Common myeloid progenitor, CD34-positive (primary cell): Measurements from ENCODE around the gene NFE2.
A peak's percentile ranks its signal among the peaks of the same experiment; 100 is the strongest.

ENCODE experiments used
- CTCF ChIA-PET: fragments of 350-600 bp; sonication (Branson Sonifier 250); formaldehyde crosslinking; loops from one replicate; lab custom pipeline; 2021; ENCODE audit warnings: antibody characterized with exemption; lab: Charles Lee
- POLR2A ChIA-PET: fragments of 350-600 bp; sonication (Branson Sonifier 250); formaldehyde crosslinking; loops from one replicate; lab custom pipeline; 2021; ENCODE audit warnings: antibody characterized with exemption; lab: Charles Lee
- DNase-seq, 3 donors: peaks; one replicate each; pipeline versions ENCODE4 v3.0.0 to v3.0.0-alpha.2; 2013
- H3K27ac ChIP-seq, 2 experiments: 1 replicate in 1 of 2; 2 replicates in 1 of 2; pipeline ENCODE4 v1.7.0; 2013; ENCODE audit warnings: inconsistent platforms in 2 of 2, low read length in 2 of 2, mild to moderate bottlenecking in 2 of 2, low read depth in 1 of 2, moderate library complexity in 1 of 2; ENCODE audit not compliant: severe bottlenecking in 2 of 2, insufficient read depth in 1 of 2, poor library complexity in 1 of 2
- H3K27me3 ChIP-seq, 5 experiments: replicated peaks in 2 of 5; 1 replicate in 3 of 5; 2 replicates in 2 of 5; pipeline versions ENCODE4 v1.6.1 to v1.7.0; 2013; ENCODE audit warnings: low read length in 4 of 5, mild to moderate bottlenecking in 2 of 5, moderate library complexity in 2 of 5, inconsistent platforms in 1 of 5; ENCODE audit not compliant: insufficient read depth in 5 of 5, control insufficient read depth in 4 of 5
- H3K36me3 ChIP-seq, 4 experiments: 1 replicate in 2 of 4; 2 replicates in 2 of 4; pipeline versions ENCODE4 v1.6.1 to v1.7.0; 2013; ENCODE audit warnings: low read length in 3 of 4, control low read depth in 1 of 4, mild to moderate bottlenecking in 1 of 4; ENCODE audit not compliant: control insufficient read depth in 4 of 4, insufficient read depth in 4 of 4
- H3K4me1 ChIP-seq, 4 experiments: 1 replicate in 3 of 4; 2 replicates in 1 of 4; pipeline versions ENCODE4 v1.6.1 to v1.7.1; 2013; ENCODE audit warnings: low read length in 3 of 4, mild to moderate bottlenecking in 3 of 4, control low read depth in 1 of 4, inconsistent platforms in 1 of 4, moderate library complexity in 1 of 4; ENCODE audit not compliant: control insufficient read depth in 4 of 4, insufficient read depth in 4 of 4; ENCODE audit errors: control extremely low read depth in 1 of 4
- H3K4me3 ChIP-seq, 7 experiments: 1 replicate in 4 of 7; 2 replicates in 3 of 7; pipeline versions ENCODE4 v1.5.1 to v1.7.0; 2013; ENCODE audit warnings: mild to moderate bottlenecking in 7 of 7, low read length in 6 of 7, moderate library complexity in 6 of 7, inconsistent platforms in 2 of 7, low read depth in 2 of 7, control low read depth in 1 of 7; ENCODE audit not compliant: insufficient read depth in 4 of 7, control insufficient read depth in 1 of 7; ENCODE audit errors: extremely low read depth in 1 of 7
- H3K9me3 ChIP-seq, 5 experiments: 1 replicate in 4 of 5; 2 replicates in 1 of 5; pipeline versions ENCODE4 v1.6.1 to v1.7.1; 2013; ENCODE audit warnings: low read length in 4 of 5, mild to moderate bottlenecking in 2 of 5, inconsistent platforms in 1 of 5, low read depth in 1 of 5, moderate library complexity in 1 of 5; ENCODE audit not compliant: control insufficient read depth in 4 of 5, insufficient read depth in 2 of 5; ENCODE audit errors: control extremely low read depth in 1 of 5
- WGBS: methylation state at CpG from one replicate; pipeline ENCODE4 v1.1.5; 2013; ENCODE audit not compliant: insufficient coverage; 5-methylcytosine and 5-hydroxymethylcytosine counted together

NFE2 gene

GRCh38 chr12:54292931-54293241 is 7.9 kb downstream of the NFE2 start:
- H3K36me3 ChIP-seq, result peaks cover 2 to 83% (median 54%) of the 10 kb centered on the region in 4 experiments
- ChIA-PET POLR2A (interaction anchor here (1.3 kb wide), 2 partner anchors 12 to 13 kb away, joined by 4 to 5 read pairs; partner anchors contain the start of genes CBX5 and HNRNPA1), CTCF (interaction anchor here (1.1 to 15.8 kb wide), 16 partner anchors 8 to 837 kb away, joined by 3 to 890 read pairs (median 10); partner anchors contain the start of genes CBX5, COPZ1, HNRNPA1 and NFE2)
- peaks cover 18 to 94% (median 91%) of the 10 kb centered on the region in 4 experiments for H3K4me1 ChIP-seq
- WGBS, result 97% methylated on average over 7 of the region's 7 CpGs
- peak overlapping the region; percentile 43 to 85 for H3K27ac ChIP-seq
- peak overlapping the region in 4 of 7 experiments; percentile 3 to 60 (median 11) for H3K4me3 ChIP-seq
- DNase-seq, result no peak
- H3K9me3 ChIP-seq, result no peaks in the 10 kb centered on the region
- no peaks in the 10 kb centered on the region for H3K27me3 ChIP-seq

GRCh38 chr12:54292083-54292930 is 8.5 kb downstream of the NFE2 start:
- 89% methylated on average over 30 of the region's 30 CpGs for WGBS
- POLR2A ChIA-PET, result interaction anchor here (0.9 to 1.7 kb wide), 4 partner anchors 11 to 41 kb away, joined by 4 to 5 read pairs (median 4); partner anchors contain the start of genes CBX5 and HNRNPA1
- DNase-seq, result no peak
- peaks cover 18 to 94% (median 90%) of the 10 kb centered on the region in 4 experiments for H3K4me1 ChIP-seq
- no peaks in the 10 kb centered on the region for H3K27me3 ChIP-seq
- no peaks in the 10 kb centered on the region for H3K9me3 ChIP-seq
- H3K4me3 ChIP-seq, result peak overlapping the region in 4 of 7 experiments; percentile 16 to 60 (median 33)
- H3K27ac ChIP-seq, result peak overlapping the region; percentile 43 to 85
- H3K36me3 ChIP-seq, result peaks cover 4 to 85% (median 57%) of the 10 kb centered on the region in 4 experiments
- CTCF ChIA-PET, result interaction anchor here (0.7 to 15.8 kb wide), 17 partner anchors 8 to 836 kb away, joined by 3 to 890 read pairs (median 8); partner anchors contain the start of genes CBX5, COPZ1, HNRNPA1 and NFE2

DNA sequence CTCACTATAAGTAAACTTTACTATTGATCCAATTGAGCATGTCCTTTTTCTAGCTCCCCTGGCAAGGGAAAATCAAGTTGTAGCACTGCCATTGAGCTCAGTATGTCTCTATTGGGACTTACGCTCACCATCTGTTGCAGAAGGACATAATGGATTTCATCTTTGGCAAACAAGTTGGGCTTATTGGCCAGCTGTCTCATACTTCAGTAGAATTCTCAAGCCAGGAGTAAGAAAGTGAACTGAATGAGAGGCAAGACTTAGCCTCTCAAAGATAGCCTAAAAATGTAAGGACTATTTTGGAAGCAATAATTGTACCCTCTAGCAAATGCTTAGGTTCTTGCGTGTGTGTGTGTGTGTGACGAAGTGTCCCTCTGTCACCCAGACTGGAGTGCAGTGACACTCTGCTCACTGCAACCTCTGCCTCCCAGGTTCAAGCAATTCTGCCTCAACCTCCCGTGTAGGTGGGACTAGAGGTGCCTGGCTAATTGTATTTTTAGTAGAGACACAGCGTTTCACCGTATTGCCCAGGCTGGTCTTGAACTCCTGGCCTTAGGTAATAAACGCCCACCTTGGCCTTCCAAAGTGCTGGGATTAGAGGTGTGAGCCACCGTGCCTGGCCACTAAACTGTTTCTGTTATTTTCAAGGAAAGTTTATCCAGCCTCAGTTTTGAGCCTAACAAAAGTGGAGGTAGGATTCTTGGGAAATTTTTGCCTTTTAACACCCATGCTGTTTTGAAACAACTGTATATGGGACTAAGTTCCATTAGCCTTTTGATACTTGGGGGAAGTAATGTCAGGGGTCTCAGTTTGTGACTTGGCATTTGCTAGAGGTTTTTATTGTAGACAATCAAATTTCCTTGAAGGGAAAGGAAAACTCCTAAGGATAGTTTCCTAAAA is 13.3 kb downstream of the NFE2 start:
- no peak overlapping the region for H3K4me3 ChIP-seq
- no peak for DNase-seq
- peaks cover 18 to 87% (median 76%) of the 10 kb centered on the region in 4 experiments for H3K4me1 ChIP-seq
- WGBS, result 80% methylated on average over 5 of the region's 8 CpGs
- no peaks in the 10 kb centered on the region for H3K9me3 ChIP-seq
- POLR2A ChIA-PET, result interaction anchor here (0.6 to 1.3 kb wide), 4 partner anchors 17 to 36 kb away, joined by 3 to 6 read pairs (median 3); no protein-coding TSS in a partner anchor
- CTCF ChIA-PET, result interaction anchor here (0.7 to 15.8 kb wide), 17 partner anchors 9 to 93 kb away, joined by 3 to 890 read pairs (median 6); partner anchors contain the start of gene COPZ1
- peaks cover 13 to 89% (median 54%) of the 10 kb centered on the region in 4 experiments for H3K36me3 ChIP-seq
- peak overlapping the region in 1 of 2 experiments; percentile 76 for H3K27ac ChIP-seq
- H3K27me3 ChIP-seq, result no peaks in the 10 kb centered on the region

DNA sequence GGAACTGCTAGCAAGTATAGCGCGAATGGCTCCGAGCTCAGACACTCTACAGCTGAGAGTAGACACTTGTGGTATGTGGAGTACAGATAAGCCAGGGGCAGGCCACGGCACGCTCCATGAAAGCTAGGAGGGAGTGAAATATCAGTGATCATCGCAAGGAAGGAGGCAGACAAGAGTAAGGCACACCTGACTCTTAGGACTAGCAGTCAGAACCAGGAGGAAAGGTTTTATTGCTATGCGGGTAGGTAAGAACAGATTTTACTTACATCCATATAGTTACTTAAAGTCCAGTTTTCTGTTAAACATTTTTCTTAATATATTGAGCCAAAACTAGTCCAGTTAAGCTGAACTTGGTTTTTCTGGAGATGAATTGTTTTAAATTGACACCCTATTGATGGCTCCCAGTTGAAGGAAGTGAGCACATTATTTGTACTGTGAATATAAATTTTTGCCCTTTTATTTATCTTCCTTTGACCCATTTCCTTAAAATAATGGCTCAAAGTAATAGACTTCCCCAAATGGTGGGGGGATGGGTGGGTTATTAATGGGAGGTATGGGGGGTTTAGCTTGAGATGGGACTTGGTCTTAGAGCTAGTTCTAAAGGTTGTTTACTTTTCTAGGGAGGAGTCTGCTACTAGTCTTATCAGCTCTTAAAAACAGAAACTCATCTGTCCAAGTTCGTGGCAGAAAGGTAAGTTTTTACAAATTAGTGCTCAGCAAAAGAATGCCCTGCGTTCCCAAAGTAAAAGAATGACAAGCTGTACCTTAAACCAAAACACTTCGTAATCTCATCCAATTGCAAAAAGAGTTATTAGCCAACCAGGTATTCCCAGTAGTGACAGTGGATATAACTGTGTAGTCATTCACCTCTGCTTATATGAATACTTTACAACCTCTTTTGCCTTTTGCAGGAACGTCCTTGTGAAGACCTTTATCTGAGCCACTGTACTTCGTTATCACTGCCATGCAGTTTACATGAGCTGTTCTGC is 14.5 kb downstream of the NFE2 start:
- Histone ChIP-seq H3K4me3 (peak overlapping the region in 3 of 7 experiments; percentile 23 to 42 (median 26)), H3K36me3 (peaks cover 13 to 86% (median 53%) of the 10 kb centered on the region in 4 experiments), H3K9me3 (no peaks in the 10 kb centered on the region), H3K4me1 (peaks cover 30 to 87% (median 74%) of the 10 kb centered on the region in 4 experiments), H3K27me3 (no peaks in the 10 kb centered on the region), H3K27ac (peak overlapping the region in 1 of 2 experiments; percentile 76)
- peak in 2 of 3 donors; percentile 42 to 44 for DNase-seq
- ChIA-PET POLR2A (interaction anchor here (0.6 to 1.3 kb wide), 5 partner anchors 10 to 48 kb away, joined by 3 to 4 read pairs (median 3); no protein-coding TSS in a partner anchor), CTCF (interaction anchor here (0.8 to 3.5 kb wide), 20 partner anchors 9 to 94 kb away, joined by 3 to 24 read pairs (median 6); partner anchors contain the start of gene COPZ1)
- 62% methylated on average over 8 of the region's 12 CpGs for WGBS

- POLR2A ChIA-PET, result interaction anchor here (0.6 to 1.8 kb wide), 3 partner anchors 10 to 49 kb away, joined by 3 to 5 read pairs (median 4); partner anchors contain the start of gene COPZ1
- Histone ChIP-seq H3K4me3 (peak overlapping the region in 5 of 7 experiments; percentile 26 to 68 (median 53)), H3K27ac (peak overlapping the region in 1 of 2 experiments; percentile 76), H3K9me3 (no peaks in the 10 kb centered on the region), H3K4me1 (peaks cover 30 to 82% (median 66%) of the 10 kb centered on the region in 4 experiments), H3K27me3 (no peaks in the 10 kb centered on the region), H3K36me3 (peaks cover 13 to 78% (median 49%) of the 10 kb centered on the region in 4 experiments)
- CTCF ChIA-PET, result interaction anchor here (0.9 to 3.5 kb wide), 18 partner anchors 8 to 94 kb away, joined by 3 to 25 read pairs (median 8); partner anchors contain the start of gene COPZ1
- peak in 2 of 3 donors; percentile 50 to 55 for DNase-seq
- 94% methylated on average over 1 of the region's 5 CpGs for WGBS
These were observed 15.4 kb downstream of the NFE2 start for GRCh38 chr12:54285150-54286041.
